K562 (cell line): ENCODE measurements around the gene PPDPF. TPM values are rescaled to one million over a fixed set of nuclear protein-coding genes. Genes with fewer than 3 reads are reported as not detected.

Experiments
- ATF1 ChIP-seq, 2 experiments: fragments of 450-650 bp in 1 of 2; IDR thresholded peaks; 2 replicates each; pipeline ENCODE4 v1.6.1; 2016; ENCODE audit warnings: missing compliant biosample characterization in 1 of 2, missing genetic modification characterization in 1 of 2
- CBX3 ChIP-seq, 2 experiments: IDR thresholded peaks; 1 replicate in 1 of 2; 2 replicates in 1 of 2; pipeline ENCODE4 v1.6.1; 2012; ENCODE audit warnings: inconsistent platforms in 2 of 2, low read length in 2 of 2, borderline replicate concordance in 1 of 2, control low read depth in 1 of 2
- ELF1 ChIP-seq: fragments of 200-800 bp; sonication (Bioruptor generic); IDR thresholded peaks from 2 replicates; pipeline ENCODE4 v1.6.1; 2016; ENCODE audit warnings: missing genetic modification characterization, missing compliant biosample characterization
- GABPA ChIP-seq: fragments of 200-800 bp; sonication (Bioruptor generic); conservative IDR thresholded peaks from 2 replicates; pipeline ENCODE4 v1.6.1; 2016; ENCODE audit warnings: low read depth, missing genetic modification characterization, missing compliant biosample characterization
- LARP7 ChIP-seq: fragments of 450-650 bp; IDR thresholded peaks from 2 replicates; pipeline ENCODE4 v1.6.1; 2016
- NR3C1 ChIP-seq: sonication (generic); formaldehyde crosslinking; IDR thresholded peaks from 2 replicates; pipeline ENCODE4 v1.8.1; 2022; ENCODE audit warnings: missing genetic modification reagents
- POLR3G ChIP-seq: IDR thresholded peaks from 2 replicates; pipeline ENCODE4 v1.6.1; 2011; ENCODE audit not compliant: insufficient read length, insufficient replicate concordance; ENCODE audit errors: extremely low read depth
- SMAD4 ChIP-seq: fragments of 250-450 bp; sonication (Bioruptor Pico); conservative IDR thresholded peaks from 2 replicates; pipeline ENCODE4 v1.8.0; 2021; ENCODE audit warnings: inconsistent platforms, mild to moderate bottlenecking, moderate library complexity
- YBX1 ChIP-seq: fragments of 450-650 bp; IDR thresholded peaks from 2 replicates; pipeline ENCODE4 v1.7.1; 2016; ENCODE audit warnings: mild to moderate bottlenecking
- ZEB2 ChIP-seq: fragments of 450-650 bp; IDR thresholded peaks from 2 replicates; pipeline ENCODE4 v1.6.1; 2016
- ZNF165 ChIP-seq: fragments of 250-450 bp; sonication (Bioruptor Pico); IDR thresholded peaks from 2 replicates; pipeline ENCODE4 v1.4.0; 2020; ENCODE audit warnings: borderline replicate concordance
- ZNF324 ChIP-seq: fragments of 250-450 bp; sonication (Bioruptor Pico); IDR thresholded peaks from 2 replicates; pipeline ENCODE4 v1.4.0; 2020; ENCODE audit warnings: mild to moderate bottlenecking
- ZSCAN29 ChIP-seq: fragments of 450-650 bp; IDR thresholded peaks from 2 replicates; pipeline ENCODE4 v1.6.1; 2017
- polyA plus RNA-seq, 8 experiments: library from polyadenylated mRNA; depleted of rRNA in 4 of 8; stranded (reverse) in 5 of 8; unstranded in 3 of 8; fragments of >200 nt; fragmentation: Nextera tagmentation in 2 of 8; fragmentation: Illumina TruSeq in 1 of 8; extraction: Ambion mirVana in 2 of 8; extraction: Trizol in 1 of 8; gene quantifications; 2 replicates each; pipeline versions ENCODE4 v1.2.1 to v1.2.3, GENCODE V29; 2011 to 2014; ENCODE audit warnings: inconsistent platforms in 1 of 8, missing spikeins in 1 of 8
- total RNA-seq, 7 experiments: library from RNA; depleted of rRNA in 6 of 7; stranded (reverse); fragments of >200 nt in 6 of 7; fragmentation: Illumina TruSeq in 2 of 7; extraction: Trizol in 2 of 7; gene quantifications; 2 replicates each; pipeline versions ENCODE4 v1.2.1 to v1.2.3, GENCODE V29; 2011 to 2021; ENCODE audit warnings: low replicate concordance in 1 of 7
- TF ChIP-seq, protein P1 (sequence below), 2 experiments: fragments of 450-650 bp in 1 of 2; sonication (generic) in 1 of 2; formaldehyde crosslinking in 1 of 2; IDR thresholded peaks; 2 replicates each; pipeline versions ENCODE4 v1.7.1 to v1.9.0; 2016 to 2022; ENCODE audit warnings: inconsistent platforms in 1 of 2, mild to moderate bottlenecking in 1 of 2, missing genetic modification reagents in 1 of 2
- TF ChIP-seq, protein P2 (sequence below): fragments of 250-450 bp; sonication (Bioruptor Pico); IDR thresholded peaks from 2 replicates; pipeline ENCODE4 v1.8.0; 2021; ENCODE audit warnings: mild to moderate bottlenecking, moderate library complexity

The PPDPF gene
- total and polyA plus RNA-seq, 9 of the 15 experiments (the other 6 are each of a cell fraction or from before 2014, with no cell fraction given), result 0.77 to 233 (median 10.5) TPM

DNA sequence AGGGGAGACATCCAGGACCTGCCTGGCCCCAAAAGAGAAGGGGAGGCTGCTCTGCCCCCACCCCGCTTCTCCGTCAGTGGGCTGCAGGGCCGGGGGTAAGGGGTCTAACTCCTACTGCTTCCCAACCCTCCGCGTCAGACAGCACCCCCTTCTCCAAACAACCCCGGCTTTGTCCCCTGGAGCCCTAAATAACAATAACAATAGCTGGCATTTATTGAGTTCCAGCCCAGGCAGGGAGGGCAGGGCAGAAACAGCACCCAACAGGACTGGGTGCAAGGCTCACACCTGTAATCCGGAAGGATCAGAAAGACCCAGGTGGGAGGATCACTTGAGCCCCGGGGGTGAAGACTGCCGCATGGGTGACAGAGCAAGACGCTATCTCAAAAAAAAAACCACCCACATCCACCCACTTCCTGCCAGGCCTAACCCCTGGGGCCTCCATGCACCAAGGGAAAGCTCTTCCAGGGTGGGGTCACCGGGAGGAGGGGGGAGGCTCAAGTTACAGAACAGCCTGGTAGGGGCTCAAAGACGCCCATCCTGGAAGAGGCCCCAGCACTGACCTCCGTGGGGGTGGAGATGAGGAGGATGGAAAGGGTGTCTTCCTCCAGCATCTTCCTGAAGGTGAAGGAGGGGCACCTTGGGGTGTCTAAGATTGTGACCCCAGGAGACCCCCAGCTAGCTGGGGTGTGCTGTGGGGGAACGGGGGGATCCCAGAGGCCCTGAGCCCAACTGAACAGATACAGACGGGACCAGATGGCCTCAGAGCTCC is 32.1 kb downstream of the PPDPF start (continued):
- TF ChIP-seq, protein P1, sequence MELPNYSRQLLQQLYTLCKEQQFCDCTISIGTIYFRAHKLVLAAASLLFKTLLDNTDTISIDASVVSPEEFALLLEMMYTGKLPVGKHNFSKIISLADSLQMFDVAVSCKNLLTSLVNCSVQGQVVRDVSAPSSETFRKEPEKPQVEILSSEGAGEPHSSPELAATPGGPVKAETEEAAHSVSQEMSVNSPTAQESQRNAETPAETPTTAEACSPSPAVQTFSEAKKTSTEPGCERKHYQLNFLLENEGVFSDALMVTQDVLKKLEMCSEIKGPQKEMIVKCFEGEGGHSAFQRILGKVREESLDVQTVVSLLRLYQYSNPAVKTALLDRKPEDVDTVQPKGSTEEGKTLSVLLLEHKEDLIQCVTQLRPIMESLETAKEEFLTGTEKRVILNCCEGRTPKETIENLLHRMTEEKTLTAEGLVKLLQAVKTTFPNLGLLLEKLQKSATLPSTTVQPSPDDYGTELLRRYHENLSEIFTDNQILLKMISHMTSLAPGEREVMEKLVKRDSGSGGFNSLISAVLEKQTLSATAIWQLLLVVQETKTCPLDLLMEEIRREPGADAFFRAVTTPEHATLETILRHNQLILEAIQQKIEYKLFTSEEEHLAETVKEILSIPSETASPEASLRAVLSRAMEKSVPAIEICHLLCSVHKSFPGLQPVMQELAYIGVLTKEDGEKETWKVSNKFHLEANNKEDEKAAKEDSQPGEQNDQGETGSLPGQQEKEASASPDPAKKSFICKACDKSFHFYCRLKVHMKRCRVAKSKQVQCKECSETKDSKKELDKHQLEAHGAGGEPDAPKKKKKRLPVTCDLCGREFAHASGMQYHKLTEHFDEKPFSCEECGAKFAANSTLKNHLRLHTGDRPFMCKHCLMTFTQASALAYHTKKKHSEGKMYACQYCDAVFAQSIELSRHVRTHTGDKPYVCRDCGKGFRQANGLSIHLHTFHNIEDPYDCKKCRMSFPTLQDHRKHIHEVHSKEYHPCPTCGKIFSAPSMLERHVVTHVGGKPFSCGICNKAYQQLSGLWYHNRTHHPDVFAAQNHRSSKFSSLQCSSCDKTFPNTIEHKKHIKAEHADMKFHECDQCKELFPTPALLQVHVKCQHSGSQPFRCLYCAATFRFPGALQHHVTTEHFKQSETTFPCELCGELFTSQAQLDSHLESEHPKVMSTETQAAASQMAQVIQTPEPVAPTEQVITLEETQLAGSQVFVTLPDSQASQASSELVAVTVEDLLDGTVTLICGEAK (IDR thresholded peaks at IDR 0.05), result peak; percentile 54; the same call in 1 of the 2 replicates
- TF ChIP-seq, protein P1 (CRISPR knock-in tag; IDR thresholded peaks at IDR 0.05), result no peak
- TF ChIP-seq ZSCAN29, result no peak
- no peak for TF ChIP-seq ATF1 (CRISPR knock-in tag; IDR thresholded peaks at IDR 0.05)
- peak; percentile 38; the same call in 1 of the 2 replicates for TF ChIP-seq ATF1 (tag; IDR thresholded peaks at IDR 0.05)
- TF ChIP-seq LARP7, result no peak
- TF ChIP-seq NR3C1 (CRISPR knock-in tag), result no peak
- TF ChIP-seq, protein P2, sequence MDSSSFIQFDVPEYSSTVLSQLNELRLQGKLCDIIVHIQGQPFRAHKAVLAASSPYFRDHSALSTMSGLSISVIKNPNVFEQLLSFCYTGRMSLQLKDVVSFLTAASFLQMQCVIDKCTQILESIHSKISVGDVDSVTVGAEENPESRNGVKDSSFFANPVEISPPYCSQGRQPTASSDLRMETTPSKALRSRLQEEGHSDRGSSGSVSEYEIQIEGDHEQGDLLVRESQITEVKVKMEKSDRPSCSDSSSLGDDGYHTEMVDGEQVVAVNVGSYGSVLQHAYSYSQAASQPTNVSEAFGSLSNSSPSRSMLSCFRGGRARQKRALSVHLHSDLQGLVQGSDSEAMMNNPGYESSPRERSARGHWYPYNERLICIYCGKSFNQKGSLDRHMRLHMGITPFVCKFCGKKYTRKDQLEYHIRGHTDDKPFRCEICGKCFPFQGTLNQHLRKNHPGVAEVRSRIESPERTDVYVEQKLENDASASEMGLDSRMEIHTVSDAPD, result no peak
- no peak for TF ChIP-seq YBX1
- 0 out of 2 replicates have a peak, but pooled peaks have one; percentile 22 for TF ChIP-seq SMAD4
- no peak for TF ChIP-seq ZNF165
- TF ChIP-seq ZEB2, result peak; percentile 59; the same call in 1 of the 2 replicates
- no peak for TF ChIP-seq CBX3 (IDR thresholded peaks at IDR 0.05; ENCODE audit: borderline replicate concordance in 1 of 2, low read length in 2 of 2)
- peak; percentile 54 for TF ChIP-seq ELF1 (tag)
- no peak for TF ChIP-seq ZNF324 (CRISPR knock-in tag)
- no peak for TF ChIP-seq POLR3G
- TF ChIP-seq GABPA (tag), result peak; percentile 87
